Skeletal muscle tissue (tissue), 4 donors: ENCODE results near the gene TFCP2L1. TPM values are rescaled to one million over a fixed set of nuclear protein-coding genes. Genes with fewer than 3 reads are reported as not detected.
"Not testable (repeated sequence)": the region's sequence is repeated elsewhere in the genome, so short reads cannot be mapped to it uniquely, and the experiment has no call there.

Experiments
- H3K27ac ChIP-seq: one replicate; pipeline ENCODE4 v1.7.0; 2013; ENCODE audit warnings: mild to moderate bottlenecking, low read depth, low read length, inconsistent platforms
- H3K27me3 ChIP-seq, 3 donors: one replicate each; pipeline ENCODE4 v1.7.0; 2013; ENCODE audit warnings: low read length in 3 of 3; ENCODE audit not compliant: control insufficient read depth in 3 of 3, insufficient read depth in 3 of 3
- H3K36me3 ChIP-seq, 3 donors: one replicate each; pipeline ENCODE4 v1.7.0; 2013; ENCODE audit warnings: low read length in 3 of 3; ENCODE audit not compliant: control insufficient read depth in 3 of 3, insufficient read depth in 3 of 3
- H3K4me1 ChIP-seq, 3 donors: one replicate each; pipeline ENCODE4 v1.7.0; 2013; ENCODE audit warnings: low read length in 3 of 3, mild to moderate bottlenecking in 3 of 3; ENCODE audit not compliant: control insufficient read depth in 3 of 3, insufficient read depth in 3 of 3
- H3K4me3 ChIP-seq, 3 donors: one replicate each; pipeline ENCODE4 v1.7.0; 2013; ENCODE audit warnings: low read length in 3 of 3
- H3K9ac ChIP-seq, 3 donors: one replicate each; pipeline ENCODE4 v1.7.0; 2013; ENCODE audit warnings: low read length in 3 of 3, mild to moderate bottlenecking in 3 of 3, moderate library complexity in 2 of 3, low read depth in 1 of 3
- H3K9me3 ChIP-seq, 3 donors: one replicate each; pipeline ENCODE4 v1.7.0; 2013; ENCODE audit warnings: low read length in 3 of 3; ENCODE audit not compliant: control insufficient read depth in 3 of 3
- total RNA-seq: library from RNA; depleted of rRNA; stranded (reverse); fragments of >200 nt; gene quantifications from one replicate; pipeline ENCODE4 v1.2.3, GENCODE V29; 2014
- donor health status: Osteomylitis.

The TFCP2L1 gene
- total RNA-seq, 1 donor from 2014 or later = under 0.01 TPM

GRCh38 chr2:121319941-121320340 lies 34.9 kb upstream of the TFCP2L1 start:
- Histone ChIP-seq H3K27ac (no peak overlapping the region), H3K4me1 (no peaks in the 10 kb centered on the region), H3K9me3 (no peaks in the 10 kb centered on the region), H3K36me3 (no peaks in the 10 kb centered on the region), H3K4me3 (no peak overlapping the region), H3K27me3 (no peaks in the 10 kb centered on the region), H3K9ac (no peak overlapping the region)

GRCh38 chr2:121316986-121317385 lies 32.0 kb upstream of the TFCP2L1 start:
- Histone ChIP-seq H3K36me3 (no peaks in the 10 kb centered on the region), H3K27ac (no peak overlapping the region), H3K9ac (no peak overlapping the region), H3K4me3 (no peak overlapping the region), H3K9me3 (no peaks in the 10 kb centered on the region), H3K27me3 (no peaks in the 10 kb centered on the region), H3K4me1 (no peaks in the 10 kb centered on the region)

GRCh38 chr2:121313701-121314100 lies 28.7 kb upstream of the TFCP2L1 start:
- H3K36me3 ChIP-seq, H3K4me3 ChIP-seq, H3K9ac ChIP-seq, H3K27ac ChIP-seq, H3K27me3 ChIP-seq, H3K9me3 ChIP-seq, H3K4me1 ChIP-seq: not testable (repeated sequence)

- Histone ChIP-seq H3K9me3 (no peaks in the 10 kb centered on the region), H3K36me3 (no peaks in the 10 kb centered on the region), H3K4me3 (no peak overlapping the region), H3K4me1 (no peaks in the 10 kb centered on the region), H3K27ac (no peak overlapping the region), H3K9ac (no peak overlapping the region), H3K27me3 (peaks cover 0 to 6% (median 2%) of the 10 kb centered on the region in 3 donors)
Observed at GRCh38 chr2:121309801-121310200, 24.8 kb upstream of the TFCP2L1 start.

GRCh38 chr2:121309323-121309722 lies 24.3 kb upstream of the TFCP2L1 start:
- Histone ChIP-seq H3K27ac (no peak overlapping the region), H3K27me3 (peaks cover 0 to 6% (median 4%) of the 10 kb centered on the region in 3 donors), H3K9me3 (no peaks in the 10 kb centered on the region), H3K4me3 (no peak overlapping the region), H3K9ac (no peak overlapping the region), H3K4me1 (no peaks in the 10 kb centered on the region), H3K36me3 (no peaks in the 10 kb centered on the region)

- Histone ChIP-seq H3K27ac (no peak overlapping the region), H3K36me3 (no peaks in the 10 kb centered on the region), H3K4me1 (no peaks in the 10 kb centered on the region), H3K27me3 (peaks cover 0 to 10% (median 4%) of the 10 kb centered on the region in 3 donors), H3K9ac (no peak overlapping the region), H3K4me3 (no peak overlapping the region), H3K9me3 (no peaks in the 10 kb centered on the region)
Observed at GRCh38 chr2:121307048-121307447, 22.0 kb upstream of the TFCP2L1 start.

GRCh38 chr2:121304941-121305340 lies 19.9 kb upstream of the TFCP2L1 start:
- H3K9ac ChIP-seq = no peak overlapping the region
- no peak overlapping the region for H3K27ac ChIP-seq
- no peak overlapping the region for H3K4me3 ChIP-seq
- no peaks in the 10 kb centered on the region for H3K36me3 ChIP-seq
- peaks cover 0 to 10% (median 4%) of the 10 kb centered on the region in 3 donors for H3K27me3 ChIP-seq
- H3K9me3 ChIP-seq = no peaks in the 10 kb centered on the region
- no peaks in the 10 kb centered on the region for H3K4me1 ChIP-seq

- peaks cover 0 to 10% (median 4%) of the 10 kb centered on the region in 3 donors for H3K27me3 ChIP-seq
- H3K4me3 ChIP-seq = no peak overlapping the region
- H3K9ac ChIP-seq = no peak overlapping the region
Observed at GRCh38 chr2:121303531-121304263, 18.7 kb upstream of the TFCP2L1 start.

GRCh38 chr2:121301190-121301589 lies 16.2 kb upstream of the TFCP2L1 start:
- not testable (repeated sequence) for H3K36me3 ChIP-seq, H3K27ac ChIP-seq, H3K27me3 ChIP-seq, H3K4me1 ChIP-seq, H3K4me3 ChIP-seq, H3K9ac ChIP-seq, H3K9me3 ChIP-seq

More at GRCh38 chr2:121303531-121304263, 18.7 kb upstream of the TFCP2L1 start:
- H3K9me3 ChIP-seq = no peaks in the 10 kb centered on the region
- H3K27ac ChIP-seq = no peak overlapping the region
- no peaks in the 10 kb centered on the region for H3K4me1 ChIP-seq
- H3K36me3 ChIP-seq = no peaks in the 10 kb centered on the region

GRCh38 chr2:121298476-121298875 lies 13.5 kb upstream of the TFCP2L1 start:
- Histone ChIP-seq H3K4me3 (no peak overlapping the region), H3K9ac (no peak overlapping the region), H3K27me3 (peaks cover 0 to under 1% (median 0%) of the 10 kb centered on the region in 3 donors), H3K4me1 (no peaks in the 10 kb centered on the region), H3K9me3 (no peaks in the 10 kb centered on the region), H3K27ac (no peak overlapping the region), H3K36me3 (no peaks in the 10 kb centered on the region)
